WTC11 (cell line): ENCODE measurements around the gene ST8SIA1.

Experiments used
- SP1 ChIP-seq: sonication (generic); formaldehyde crosslinking; conservative IDR thresholded peaks from 2 replicates; pipeline ENCODE4 v1.8.1; 2022; ENCODE audit warnings: missing genetic modification reagents
- TF ChIP-seq, protein P1 (sequence below): sonication (generic); formaldehyde crosslinking; IDR thresholded peaks from 2 replicates; pipeline ENCODE4 v1.8.0; 2022; ENCODE audit warnings: missing genetic modification reagents
- TF ChIP-seq, protein P2 (sequence below): sonication (generic); formaldehyde crosslinking; IDR thresholded peaks from 2 replicates; pipeline ENCODE4 v1.8.1; 2023; ENCODE audit warnings: mild to moderate bottlenecking, missing genetic modification reagents, moderate library complexity
- TF ChIP-seq, protein P3 (sequence below): fragments of 200-600 bp; IDR thresholded peaks from 2 replicates; pipeline ENCODE4 v1.8.0; 2022; ENCODE audit warnings: antibody characterized with exemption
- TF ChIP-seq, protein P4 (sequence below): fragments of 250-450 bp; sonication (Bioruptor Pico); IDR thresholded peaks from 2 replicates; pipeline ENCODE4 v1.9.0; 2021; ENCODE audit warnings: mild to moderate bottlenecking

DNA sequence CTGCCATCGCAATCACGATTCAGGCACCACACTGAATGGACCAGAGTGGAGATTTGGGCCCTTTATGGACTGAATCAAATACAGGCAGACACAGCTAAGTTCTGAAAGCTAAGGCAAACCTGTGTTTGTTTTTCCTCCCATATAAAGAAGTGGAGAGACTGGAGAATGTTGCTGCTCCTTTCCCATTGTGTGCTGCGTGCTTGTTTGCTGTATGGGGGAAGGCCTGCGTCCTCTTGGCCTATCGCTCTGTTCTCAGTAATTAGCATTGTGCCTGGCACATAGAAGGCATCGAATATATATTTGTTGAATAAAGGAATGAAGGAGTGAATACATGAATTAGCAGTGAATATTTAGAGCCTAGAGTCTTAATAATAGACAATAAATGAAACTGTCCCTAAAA, 12.4 kb downstream of the ST8SIA1 start:
- TF ChIP-seq, protein P1, sequence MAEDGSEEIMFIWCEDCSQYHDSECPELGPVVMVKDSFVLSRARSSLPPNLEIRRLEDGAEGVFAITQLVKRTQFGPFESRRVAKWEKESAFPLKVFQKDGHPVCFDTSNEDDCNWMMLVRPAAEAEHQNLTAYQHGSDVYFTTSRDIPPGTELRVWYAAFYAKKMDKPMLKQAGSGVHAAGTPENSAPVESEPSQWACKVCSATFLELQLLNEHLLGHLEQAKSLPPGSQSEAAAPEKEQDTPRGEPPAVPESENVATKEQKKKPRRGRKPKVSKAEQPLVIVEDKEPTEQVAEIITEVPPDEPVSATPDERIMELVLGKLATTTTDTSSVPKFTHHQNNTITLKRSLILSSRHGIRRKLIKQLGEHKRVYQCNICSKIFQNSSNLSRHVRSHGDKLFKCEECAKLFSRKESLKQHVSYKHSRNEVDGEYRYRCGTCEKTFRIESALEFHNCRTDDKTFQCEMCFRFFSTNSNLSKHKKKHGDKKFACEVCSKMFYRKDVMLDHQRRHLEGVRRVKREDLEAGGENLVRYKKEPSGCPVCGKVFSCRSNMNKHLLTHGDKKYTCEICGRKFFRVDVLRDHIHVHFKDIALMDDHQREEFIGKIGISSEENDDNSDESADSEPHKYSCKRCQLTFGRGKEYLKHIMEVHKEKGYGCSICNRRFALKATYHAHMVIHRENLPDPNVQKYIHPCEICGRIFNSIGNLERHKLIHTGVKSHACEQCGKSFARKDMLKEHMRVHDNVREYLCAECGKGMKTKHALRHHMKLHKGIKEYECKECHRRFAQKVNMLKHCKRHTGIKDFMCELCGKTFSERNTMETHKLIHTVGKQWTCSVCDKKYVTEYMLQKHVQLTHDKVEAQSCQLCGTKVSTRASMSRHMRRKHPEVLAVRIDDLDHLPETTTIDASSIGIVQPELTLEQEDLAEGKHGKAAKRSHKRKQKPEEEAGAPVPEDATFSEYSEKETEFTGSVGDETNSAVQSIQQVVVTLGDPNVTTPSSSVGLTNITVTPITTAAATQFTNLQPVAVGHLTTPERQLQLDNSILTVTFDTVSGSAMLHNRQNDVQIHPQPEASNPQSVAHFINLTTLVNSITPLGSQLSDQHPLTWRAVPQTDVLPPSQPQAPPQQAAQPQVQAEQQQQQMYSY (CRISPR knock-in tag): no peak
- TF ChIP-seq, protein P2, sequence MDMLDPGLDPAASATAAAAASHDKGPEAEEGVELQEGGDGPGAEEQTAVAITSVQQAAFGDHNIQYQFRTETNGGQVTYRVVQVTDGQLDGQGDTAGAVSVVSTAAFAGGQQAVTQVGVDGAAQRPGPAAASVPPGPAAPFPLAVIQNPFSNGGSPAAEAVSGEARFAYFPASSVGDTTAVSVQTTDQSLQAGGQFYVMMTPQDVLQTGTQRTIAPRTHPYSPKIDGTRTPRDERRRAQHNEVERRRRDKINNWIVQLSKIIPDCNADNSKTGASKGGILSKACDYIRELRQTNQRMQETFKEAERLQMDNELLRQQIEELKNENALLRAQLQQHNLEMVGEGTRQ: no peak
- TF ChIP-seq, protein P3, sequence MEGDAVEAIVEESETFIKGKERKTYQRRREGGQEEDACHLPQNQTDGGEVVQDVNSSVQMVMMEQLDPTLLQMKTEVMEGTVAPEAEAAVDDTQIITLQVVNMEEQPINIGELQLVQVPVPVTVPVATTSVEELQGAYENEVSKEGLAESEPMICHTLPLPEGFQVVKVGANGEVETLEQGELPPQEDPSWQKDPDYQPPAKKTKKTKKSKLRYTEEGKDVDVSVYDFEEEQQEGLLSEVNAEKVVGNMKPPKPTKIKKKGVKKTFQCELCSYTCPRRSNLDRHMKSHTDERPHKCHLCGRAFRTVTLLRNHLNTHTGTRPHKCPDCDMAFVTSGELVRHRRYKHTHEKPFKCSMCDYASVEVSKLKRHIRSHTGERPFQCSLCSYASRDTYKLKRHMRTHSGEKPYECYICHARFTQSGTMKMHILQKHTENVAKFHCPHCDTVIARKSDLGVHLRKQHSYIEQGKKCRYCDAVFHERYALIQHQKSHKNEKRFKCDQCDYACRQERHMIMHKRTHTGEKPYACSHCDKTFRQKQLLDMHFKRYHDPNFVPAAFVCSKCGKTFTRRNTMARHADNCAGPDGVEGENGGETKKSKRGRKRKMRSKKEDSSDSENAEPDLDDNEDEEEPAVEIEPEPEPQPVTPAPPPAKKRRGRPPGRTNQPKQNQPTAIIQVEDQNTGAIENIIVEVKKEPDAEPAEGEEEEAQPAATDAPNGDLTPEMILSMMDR: no peak
- no peak for TF ChIP-seq SP1 (CRISPR knock-in tag)
- TF ChIP-seq, protein P4, sequence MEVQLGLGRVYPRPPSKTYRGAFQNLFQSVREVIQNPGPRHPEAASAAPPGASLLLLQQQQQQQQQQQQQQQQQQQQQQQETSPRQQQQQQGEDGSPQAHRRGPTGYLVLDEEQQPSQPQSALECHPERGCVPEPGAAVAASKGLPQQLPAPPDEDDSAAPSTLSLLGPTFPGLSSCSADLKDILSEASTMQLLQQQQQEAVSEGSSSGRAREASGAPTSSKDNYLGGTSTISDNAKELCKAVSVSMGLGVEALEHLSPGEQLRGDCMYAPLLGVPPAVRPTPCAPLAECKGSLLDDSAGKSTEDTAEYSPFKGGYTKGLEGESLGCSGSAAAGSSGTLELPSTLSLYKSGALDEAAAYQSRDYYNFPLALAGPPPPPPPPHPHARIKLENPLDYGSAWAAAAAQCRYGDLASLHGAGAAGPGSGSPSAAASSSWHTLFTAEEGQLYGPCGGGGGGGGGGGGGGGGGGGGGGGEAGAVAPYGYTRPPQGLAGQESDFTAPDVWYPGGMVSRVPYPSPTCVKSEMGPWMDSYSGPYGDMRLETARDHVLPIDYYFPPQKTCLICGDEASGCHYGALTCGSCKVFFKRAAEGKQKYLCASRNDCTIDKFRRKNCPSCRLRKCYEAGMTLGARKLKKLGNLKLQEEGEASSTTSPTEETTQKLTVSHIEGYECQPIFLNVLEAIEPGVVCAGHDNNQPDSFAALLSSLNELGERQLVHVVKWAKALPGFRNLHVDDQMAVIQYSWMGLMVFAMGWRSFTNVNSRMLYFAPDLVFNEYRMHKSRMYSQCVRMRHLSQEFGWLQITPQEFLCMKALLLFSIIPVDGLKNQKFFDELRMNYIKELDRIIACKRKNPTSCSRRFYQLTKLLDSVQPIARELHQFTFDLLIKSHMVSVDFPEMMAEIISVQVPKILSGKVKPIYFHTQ (CRISPR knock-in tag): no peak
